ENCODE data around the gene PTH2.

- TF ChIP-seq, protein P1, sequence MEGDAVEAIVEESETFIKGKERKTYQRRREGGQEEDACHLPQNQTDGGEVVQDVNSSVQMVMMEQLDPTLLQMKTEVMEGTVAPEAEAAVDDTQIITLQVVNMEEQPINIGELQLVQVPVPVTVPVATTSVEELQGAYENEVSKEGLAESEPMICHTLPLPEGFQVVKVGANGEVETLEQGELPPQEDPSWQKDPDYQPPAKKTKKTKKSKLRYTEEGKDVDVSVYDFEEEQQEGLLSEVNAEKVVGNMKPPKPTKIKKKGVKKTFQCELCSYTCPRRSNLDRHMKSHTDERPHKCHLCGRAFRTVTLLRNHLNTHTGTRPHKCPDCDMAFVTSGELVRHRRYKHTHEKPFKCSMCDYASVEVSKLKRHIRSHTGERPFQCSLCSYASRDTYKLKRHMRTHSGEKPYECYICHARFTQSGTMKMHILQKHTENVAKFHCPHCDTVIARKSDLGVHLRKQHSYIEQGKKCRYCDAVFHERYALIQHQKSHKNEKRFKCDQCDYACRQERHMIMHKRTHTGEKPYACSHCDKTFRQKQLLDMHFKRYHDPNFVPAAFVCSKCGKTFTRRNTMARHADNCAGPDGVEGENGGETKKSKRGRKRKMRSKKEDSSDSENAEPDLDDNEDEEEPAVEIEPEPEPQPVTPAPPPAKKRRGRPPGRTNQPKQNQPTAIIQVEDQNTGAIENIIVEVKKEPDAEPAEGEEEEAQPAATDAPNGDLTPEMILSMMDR (IDR thresholded peaks at IDR 0.05; ENCODE audit: control extremely low read depth in 1 of 3, insufficient read depth in 1 of 3, low read depth in 1 of 3, low read length in 3 of 3) = no peak
- no peak for TF ChIP-seq EP300 (IDR thresholded peaks at IDR 0.05; ENCODE audit: borderline replicate concordance in 1 of 2, low read depth in 2 of 2, low read length in 2 of 2)
- TF ChIP-seq TBP (IDR thresholded peaks at IDR 0.05; ENCODE audit: low read depth, low read length) = no peak
Observed at GRCh38 chr19:49425178-49425577, 1.9 kb upstream of the PTH2 start, which contains the start of gene GFY.
